Thyroid gland (tissue), 4 donors: ENCODE measurements around the gene ARHGEF10L. TPM values are rescaled to one million over a fixed set of nuclear protein-coding genes. Genes with fewer than 3 reads are reported as not detected.

Source experiments
- DNase-seq, 2 donors: peaks; one replicate each; pipeline ENCODE4 v3.0.0-alpha.2; 2019
- H3K27ac ChIP-seq, 3 donors: fragments of 200-600 bp; sonication (generic); 1 replicate in 2 of 3; 2 replicates in 1 of 3; pipeline ENCODE4 v1.5.1; 2016 to 2019; ENCODE audit warnings: mild to moderate bottlenecking in 1 of 3, moderate library complexity in 1 of 3
- H3K27me3 ChIP-seq: fragments of 200-600 bp; sonication (generic); one replicate; pipeline ENCODE4 v1.5.1; 2019
- H3K36me3 ChIP-seq, 2 donors: fragments of 200-600 bp; sonication (generic); one replicate each; pipeline ENCODE4 v1.5.1; 2016 to 2019
- H3K4me1 ChIP-seq, 2 donors: fragments of 200-600 bp; sonication (generic); one replicate each; pipeline ENCODE4 v1.5.1; 2017 to 2019
- H3K4me3 ChIP-seq, 3 donors: fragments of 200-600 bp; sonication (generic); replicated peaks in 1 of 3; 1 replicate in 2 of 3; 2 replicates in 1 of 3; pipeline ENCODE4 v1.5.1; 2016; ENCODE audit warnings: mild to moderate bottlenecking in 1 of 3
- H3K9me3 ChIP-seq: fragments of 200-600 bp; sonication (generic); one replicate; pipeline ENCODE4 v1.5.1; 2017
- POLR2A ChIP-seq, 2 donors: fragments of 450-650 bp; IDR thresholded peaks; one replicate each; pipeline ENCODE4 v1.6.1; 2017; ENCODE audit warnings: antibody characterized with exemption in 2 of 2, mild to moderate bottlenecking in 2 of 2, moderate library complexity in 1 of 2
- WGBS, 2 donors: methylation state at CpG; one replicate each; pipeline ENCODE4 v1.1.5; 2017; 5-methylcytosine and 5-hydroxymethylcytosine counted together
- intact Hi-C: fragments of 100-400 bp; cut with DNase I; formaldehyde crosslinking; loops from one replicate; pipeline ENCODE4 v1.15.1; 2023
- total RNA-seq, 4 donors: library from RNA; depleted of rRNA; stranded (reverse); fragments of >200 nt; gene quantifications; one replicate each; pipeline ENCODE4 v1.2.3, GENCODE V29; 2016
- TF ChIP-seq, protein P1 (sequence below), 6 experiments: fragments of 200-600 bp in 3 of 6; fragments of 450-650 bp in 3 of 6; sonication (generic) in 3 of 6; IDR thresholded peaks; one replicate each; pipeline ENCODE4 v1.5.1; 2016 to 2019; ENCODE audit warnings: antibody characterized with exemption in 6 of 6, mild to moderate bottlenecking in 2 of 6, inconsistent platforms in 1 of 6, moderate library complexity in 1 of 6

ARHGEF10L gene
- total RNA-seq, 4 donors from 2014 or later, result 32.2 to 64.5 (median 51.4) TPM

GRCh38 chr1:17671741-17672140 is 132.2 kb downstream of the ARHGEF10L start:
- 67 to 70% methylated on average over 8 to 10 of the region's 10 CpGs for WGBS, 2 donors
- H3K36me3 ChIP-seq, result peaks cover 0 to 5% of the 10 kb centered on the region in 2 donors
- intact Hi-C loops, result no loop called here
- TF ChIP-seq, protein P1, sequence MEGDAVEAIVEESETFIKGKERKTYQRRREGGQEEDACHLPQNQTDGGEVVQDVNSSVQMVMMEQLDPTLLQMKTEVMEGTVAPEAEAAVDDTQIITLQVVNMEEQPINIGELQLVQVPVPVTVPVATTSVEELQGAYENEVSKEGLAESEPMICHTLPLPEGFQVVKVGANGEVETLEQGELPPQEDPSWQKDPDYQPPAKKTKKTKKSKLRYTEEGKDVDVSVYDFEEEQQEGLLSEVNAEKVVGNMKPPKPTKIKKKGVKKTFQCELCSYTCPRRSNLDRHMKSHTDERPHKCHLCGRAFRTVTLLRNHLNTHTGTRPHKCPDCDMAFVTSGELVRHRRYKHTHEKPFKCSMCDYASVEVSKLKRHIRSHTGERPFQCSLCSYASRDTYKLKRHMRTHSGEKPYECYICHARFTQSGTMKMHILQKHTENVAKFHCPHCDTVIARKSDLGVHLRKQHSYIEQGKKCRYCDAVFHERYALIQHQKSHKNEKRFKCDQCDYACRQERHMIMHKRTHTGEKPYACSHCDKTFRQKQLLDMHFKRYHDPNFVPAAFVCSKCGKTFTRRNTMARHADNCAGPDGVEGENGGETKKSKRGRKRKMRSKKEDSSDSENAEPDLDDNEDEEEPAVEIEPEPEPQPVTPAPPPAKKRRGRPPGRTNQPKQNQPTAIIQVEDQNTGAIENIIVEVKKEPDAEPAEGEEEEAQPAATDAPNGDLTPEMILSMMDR (IDR thresholded peaks at IDR 0.05), result no peak
- no peak for TF ChIP-seq POLR2A (IDR thresholded peaks at IDR 0.05)
- H3K9me3 ChIP-seq, result no peaks in the 10 kb centered on the region
- no peaks in the 10 kb centered on the region for H3K27me3 ChIP-seq
- no peak for DNase-seq
- H3K27ac ChIP-seq, result no peak overlapping the region
- no peak overlapping the region for H3K4me3 ChIP-seq
- peaks cover 0 to 12% of the 10 kb centered on the region in 2 donors for H3K4me1 ChIP-seq

GRCh38 chr1:17672226-17672625 is 132.7 kb downstream of the ARHGEF10L start:
- no peak for DNase-seq
- no peaks in the 10 kb centered on the region for H3K27me3 ChIP-seq
- intact Hi-C loops, result no loop called here
- TF ChIP-seq, protein P1 (IDR thresholded peaks at IDR 0.05), result no peak
- no peak for TF ChIP-seq POLR2A (IDR thresholded peaks at IDR 0.05)
- H3K4me1 ChIP-seq, result peaks cover 0 to 8% of the 10 kb centered on the region in 2 donors
- no peak overlapping the region for H3K4me3 ChIP-seq
- 82 to 91% methylated on average over 12 of the region's 12 CpGs for WGBS, 2 donors
- H3K27ac ChIP-seq, result no peak overlapping the region
- no peaks in the 10 kb centered on the region for H3K9me3 ChIP-seq
- peaks cover 0 to 5% of the 10 kb centered on the region in 2 donors for H3K36me3 ChIP-seq

GRCh38 chr1:17673329-17674072 is 134.0 kb downstream of the ARHGEF10L start:
- no peaks in the 10 kb centered on the region for H3K9me3 ChIP-seq
- H3K27me3 ChIP-seq, result no peaks in the 10 kb centered on the region
- DNase-seq, result no peak
- H3K27ac ChIP-seq, result no peak overlapping the region
- H3K4me1 ChIP-seq, result no peaks in the 10 kb centered on the region
- WGBS, 2 donors, result 83 to 86% methylated on average over 12 to 13 of the region's 13 CpGs
- intact Hi-C loops, result no loop called here
- H3K36me3 ChIP-seq, result peaks cover 0 to 5% of the 10 kb centered on the region in 2 donors
- TF ChIP-seq, protein P1 (IDR thresholded peaks at IDR 0.05), result no peak
- no peak for TF ChIP-seq POLR2A (IDR thresholded peaks at IDR 0.05)
- no peak overlapping the region for H3K4me3 ChIP-seq

- 87 to 91% methylated on average over 14 of the region's 14 CpGs for WGBS, 2 donors
- Histone ChIP-seq H3K36me3 (peaks cover 0 to 5% of the 10 kb centered on the region in 2 donors), H3K27ac (no peak overlapping the region), H3K27me3 (no peaks in the 10 kb centered on the region), H3K4me3 (no peak overlapping the region), H3K4me1 (no peaks in the 10 kb centered on the region), H3K9me3 (no peaks in the 10 kb centered on the region)
- DNase-seq, result no peak
- intact Hi-C loops, result no loop called here
- TF ChIP-seq POLR2A (IDR thresholded peaks at IDR 0.05), result no peak
- TF ChIP-seq, protein P1 (IDR thresholded peaks at IDR 0.05), result no peak
Observed at GRCh38 chr1:17674726-17675500, 135.4 kb downstream of the ARHGEF10L start.

- Histone ChIP-seq H3K27ac (no peak overlapping the region), H3K4me1 (no peaks in the 10 kb centered on the region), H3K36me3 (no peaks in the 10 kb centered on the region), H3K27me3 (no peaks in the 10 kb centered on the region), H3K4me3 (no peak overlapping the region), H3K9me3 (no peaks in the 10 kb centered on the region)
- 88 to 95% methylated on average over 3 of the region's 3 CpGs for WGBS, 2 donors
- no peak for DNase-seq
- TF ChIP-seq, protein P1 (IDR thresholded peaks at IDR 0.05), result no peak
- no peak for TF ChIP-seq POLR2A (IDR thresholded peaks at IDR 0.05)
- intact Hi-C loops, result no loop called here
Observed at GRCh38 chr1:17675744-17676143, 136.2 kb downstream of the ARHGEF10L start.
